ENCODE measurements around the gene LAMA5.

The LAMA5 gene

GRCh38 chr20:62296724-62297448 lies 70.2 kb downstream of the LAMA5 start:
- Mint-ChIP-seq H3K9me3 (no peaks in the 10 kb centered on the region), H3K27me3 (no peaks in the 10 kb centered on the region), H3K36me3 (ENCODE audit: low read depth) (peaks cover 8% of the 10 kb centered on the region), H3K27ac (no peak overlapping the region), H3K4me3 (no peak overlapping the region), H3K4me1 (peaks cover 5% of the 10 kb centered on the region)
- DNase-seq (no peak), ATAC-seq (no peak)

GRCh38 chr20:62294516-62294915 lies 72.6 kb downstream of the LAMA5 start:
- H3K36me3 Mint-ChIP-seq (ENCODE audit: low read depth) = peaks cover 11% of the 10 kb centered on the region
- H3K9me3 Mint-ChIP-seq = no peaks in the 10 kb centered on the region
- H3K4me3 Mint-ChIP-seq = no peak overlapping the region
- DNase-seq (no peak), ATAC-seq (no peak)
- H3K27ac Mint-ChIP-seq = no peak overlapping the region
- no peaks in the 10 kb centered on the region for H3K27me3 Mint-ChIP-seq
- no peaks in the 10 kb centered on the region for H3K4me1 Mint-ChIP-seq

- Mint-ChIP-seq H3K9me3 (no peaks in the 10 kb centered on the region), H3K4me1 (no peaks in the 10 kb centered on the region), H3K27me3 (no peaks in the 10 kb centered on the region), H3K36me3 (ENCODE audit: low read depth) (peaks cover 11% of the 10 kb centered on the region), H3K27ac (peak overlapping the region; percentile 52), H3K4me3 (no peak overlapping the region)
- ATAC-seq (no peak), DNase-seq (no peak)
Measured at GRCh38 chr20:62293946-62294345, 73.2 kb downstream of the LAMA5 start.

- Mint-ChIP-seq H3K27me3 (no peaks in the 10 kb centered on the region), H3K9me3 (no peaks in the 10 kb centered on the region), H3K36me3 (ENCODE audit: low read depth) (peaks cover 11% of the 10 kb centered on the region), H3K4me3 (no peak overlapping the region), H3K27ac (no peak overlapping the region), H3K4me1 (no peaks in the 10 kb centered on the region)
- ATAC-seq (no peak), DNase-seq (no peak)
Measured at GRCh38 chr20:62293111-62293784, 73.9 kb downstream of the LAMA5 start.

- no peak overlapping the region for H3K4me3 Mint-ChIP-seq
- DNase-seq = no peak
- no peaks in the 10 kb centered on the region for H3K9me3 Mint-ChIP-seq
- ATAC-seq = peak; percentile 40
- H3K4me1 Mint-ChIP-seq = no peaks in the 10 kb centered on the region
- H3K27ac Mint-ChIP-seq = peak overlapping the region; percentile 47
- no peaks in the 10 kb centered on the region for H3K27me3 Mint-ChIP-seq
- peaks cover 11% of the 10 kb centered on the region for H3K36me3 Mint-ChIP-seq (ENCODE audit: low read depth)
Measured at GRCh38 chr20:62292108-62292507, 75.0 kb downstream of the LAMA5 start.

GRCh38 chr20:62291251-62292066 lies 75.7 kb downstream of the LAMA5 start:
- peak; percentile 20 for ATAC-seq
- no peak for DNase-seq
- Mint-ChIP-seq H3K4me3 (no peak overlapping the region), H3K9me3 (no peaks in the 10 kb centered on the region), H3K27me3 (no peaks in the 10 kb centered on the region), H3K27ac (no peak overlapping the region), H3K4me1 (no peaks in the 10 kb centered on the region), H3K36me3 (ENCODE audit: low read depth) (peaks cover 14% of the 10 kb centered on the region)

- no peaks in the 10 kb centered on the region for H3K9me3 Mint-ChIP-seq
- H3K27me3 Mint-ChIP-seq = no peaks in the 10 kb centered on the region
- ATAC-seq (no peak), DNase-seq (no peak)
- no peak overlapping the region for H3K27ac Mint-ChIP-seq
- H3K4me3 Mint-ChIP-seq = no peak overlapping the region
- no peaks in the 10 kb centered on the region for H3K4me1 Mint-ChIP-seq
- peaks cover 10% of the 10 kb centered on the region for H3K36me3 Mint-ChIP-seq (ENCODE audit: low read depth)
Measured at GRCh38 chr20:62289898-62290297, 77.2 kb downstream of the LAMA5 start.

- DNase-seq (no peak), ATAC-seq (no peak)
- Mint-ChIP-seq H3K4me1 (no peaks in the 10 kb centered on the region), H3K27me3 (no peaks in the 10 kb centered on the region), H3K4me3 (no peak overlapping the region), H3K27ac (no peak overlapping the region), H3K9me3 (no peaks in the 10 kb centered on the region), H3K36me3 (ENCODE audit: low read depth) (peaks cover 7% of the 10 kb centered on the region)
Measured at GRCh38 chr20:62289131-62289530, 78.0 kb downstream of the LAMA5 start.

GRCh38 chr20:62288535-62289105 lies 78.5 kb downstream of the LAMA5 start:
- Mint-ChIP-seq H3K4me3 (no peak overlapping the region), H3K4me1 (no peaks in the 10 kb centered on the region), H3K27me3 (no peaks in the 10 kb centered on the region), H3K27ac (no peak overlapping the region), H3K9me3 (no peaks in the 10 kb centered on the region), H3K36me3 (ENCODE audit: low read depth) (peaks cover 7% of the 10 kb centered on the region)
- ATAC-seq = no peak
- no peak for DNase-seq

- ATAC-seq = no peak
- DNase-seq = no peak
- Mint-ChIP-seq H3K27ac (no peak overlapping the region), H3K9me3 (no peaks in the 10 kb centered on the region), H3K27me3 (no peaks in the 10 kb centered on the region), H3K4me1 (no peaks in the 10 kb centered on the region), H3K36me3 (ENCODE audit: low read depth) (peaks cover 7% of the 10 kb centered on the region), H3K4me3 (no peak overlapping the region)
Measured at GRCh38 chr20:62287759-62288534, 79.2 kb downstream of the LAMA5 start.

GRCh38 chr20:62287129-62287528 lies 80.0 kb downstream of the LAMA5 start:
- no peaks in the 10 kb centered on the region for H3K9me3 Mint-ChIP-seq
- DNase-seq (no peak), ATAC-seq (no peak)
- H3K27ac Mint-ChIP-seq = no peak overlapping the region
- no peaks in the 10 kb centered on the region for H3K4me1 Mint-ChIP-seq
- peaks cover 10% of the 10 kb centered on the region for H3K36me3 Mint-ChIP-seq (ENCODE audit: low read depth)
- no peaks in the 10 kb centered on the region for H3K27me3 Mint-ChIP-seq
- H3K4me3 Mint-ChIP-seq = no peak overlapping the region

GRCh38 chr20:62286493-62287064 lies 80.5 kb downstream of the LAMA5 start:
- H3K27me3 Mint-ChIP-seq = no peaks in the 10 kb centered on the region
- DNase-seq (no peak), ATAC-seq (no peak)
- no peaks in the 10 kb centered on the region for H3K4me1 Mint-ChIP-seq
- H3K27ac Mint-ChIP-seq = no peak overlapping the region
- no peaks in the 10 kb centered on the region for H3K9me3 Mint-ChIP-seq
- peaks cover 15% of the 10 kb centered on the region for H3K36me3 Mint-ChIP-seq (ENCODE audit: low read depth)
- no peak overlapping the region for H3K4me3 Mint-ChIP-seq

GRCh38 chr20:62285722-62286121 lies 81.4 kb downstream of the LAMA5 start:
- DNase-seq (no peak), ATAC-seq (no peak)
- Mint-ChIP-seq H3K4me1 (no peaks in the 10 kb centered on the region), H3K36me3 (ENCODE audit: low read depth) (peaks cover 13% of the 10 kb centered on the region), H3K9me3 (no peaks in the 10 kb centered on the region), H3K27ac (no peak overlapping the region), H3K4me3 (no peak overlapping the region), H3K27me3 (no peaks in the 10 kb centered on the region)

GRCh38 chr20:62285151-62285550 lies 82.0 kb downstream of the LAMA5 start:
- Mint-ChIP-seq H3K4me1 (no peaks in the 10 kb centered on the region), H3K36me3 (ENCODE audit: low read depth) (peaks cover 13% of the 10 kb centered on the region), H3K27me3 (no peaks in the 10 kb centered on the region), H3K4me3 (no peak overlapping the region), H3K9me3 (no peaks in the 10 kb centered on the region), H3K27ac (no peak overlapping the region)
- ATAC-seq = no peak
- no peak for DNase-seq
